Calu3 (cell line): ENCODE measurements around the gene TRPV6. TPM values are rescaled to one million over a fixed set of nuclear protein-coding genes. Genes with fewer than 3 reads are reported as not detected.

Experiments used
- BruUV-seq: library from RNA; stranded (reverse); fragments of 400-500 nt; replicated peaks from 2 replicates; lab custom pipeline; 2021; lab: Mats Ljungman, UMichigan
- CTCF ChIA-PET: fragments of 300-600 bp; sonication (Branson Sonifier 250); formaldehyde crosslinking; loops from one replicate; lab custom pipeline; 2022; ENCODE audit warnings: antibody characterized with exemption; lab: Charles Lee
- DNase-seq: peaks from one replicate; pipeline ENCODE4 v3.0.0; 2022
- H3K27ac Mint-ChIP-seq: one replicate; pipeline ENCODE4 v1.8.0; 2022; ENCODE audit warnings: mixed read lengths; ENCODE audit not compliant: unreplicated experiment
- H3K27me3 Mint-ChIP-seq: one replicate; pipeline ENCODE4 v1.8.0; 2022; ENCODE audit warnings: mixed read lengths; ENCODE audit not compliant: unreplicated experiment
- H3K36me3 Mint-ChIP-seq: one replicate; pipeline ENCODE4 v1.8.0; 2022; ENCODE audit warnings: mild to moderate bottlenecking, moderate library complexity, mixed read lengths; ENCODE audit not compliant: insufficient read depth, unreplicated experiment
- H3K4me1 Mint-ChIP-seq: one replicate; pipeline ENCODE4 v1.8.0; 2022; ENCODE audit warnings: mild to moderate bottlenecking, low read depth, mixed read lengths; ENCODE audit not compliant: unreplicated experiment
- H3K4me3 Mint-ChIP-seq: one replicate; pipeline ENCODE4 v1.8.0; 2022; ENCODE audit warnings: mild to moderate bottlenecking, low read depth, moderate library complexity, mixed read lengths; ENCODE audit not compliant: unreplicated experiment
- H3K9me3 Mint-ChIP-seq: one replicate; pipeline ENCODE4 v1.8.0; 2022; ENCODE audit warnings: low read depth, mixed read lengths; ENCODE audit not compliant: unreplicated experiment
- CTCF ChIP-seq: fragments of 200-600 bp; IDR thresholded peaks from one replicate; pipeline ENCODE4 v1.8.0; 2022; ENCODE audit warnings: antibody characterized with exemption; ENCODE audit not compliant: unreplicated experiment
- intact Hi-C: fragments of 100-400 bp; cut with micrococcal nuclease; formaldehyde crosslinking; loops from one replicate; pipeline ENCODE4 v1.10.0; 2022; ENCODE audit not compliant: unreplicated experiment
- total RNA-seq: library from RNA; stranded (reverse); gene quantifications from 2 replicates; pipeline ENCODE4 v1.2.3, GENCODE V29; 2022

The TRPV6 gene
- total RNA-seq, 1 experiment from 2014 or later: 1.7 TPM

- no peak overlapping the region for H3K27ac Mint-ChIP-seq
- TF ChIP-seq CTCF: no peak
- no peak for DNase-seq
- peaks cover 15% of the 10 kb centered on the region for H3K4me1 Mint-ChIP-seq
- peaks cover 60% of the 10 kb centered on the region for H3K27me3 Mint-ChIP-seq
- no TSS peak for BruUV-seq
- no peaks in the 10 kb centered on the region for H3K9me3 Mint-ChIP-seq
- H3K36me3 Mint-ChIP-seq: no peaks in the 10 kb centered on the region
- H3K4me3 Mint-ChIP-seq: no peak overlapping the region
- CTCF ChIA-PET: no interaction called here
- intact Hi-C loops: no loop called here
Measured at GRCh38 chr7:142894112-142894984, 8.8 kb upstream of the TRPV6 start.

- DNase-seq: no peak
- no peaks in the 10 kb centered on the region for H3K36me3 Mint-ChIP-seq
- intact Hi-C loops: no loop called here
- H3K4me3 Mint-ChIP-seq: no peak overlapping the region
- no peaks in the 10 kb centered on the region for H3K9me3 Mint-ChIP-seq
- CTCF ChIA-PET: no interaction called here
- peaks cover 63% of the 10 kb centered on the region for H3K27me3 Mint-ChIP-seq
- no peak overlapping the region for H3K27ac Mint-ChIP-seq
- peaks cover 8% of the 10 kb centered on the region for H3K4me1 Mint-ChIP-seq
- TF ChIP-seq CTCF: no peak
- no TSS peak for BruUV-seq
Measured at GRCh38 chr7:142892951-142893350, 7.4 kb upstream of the TRPV6 start.

- CTCF ChIA-PET: no interaction called here
- no peak for DNase-seq
- H3K9me3 Mint-ChIP-seq: no peaks in the 10 kb centered on the region
- peaks cover 74% of the 10 kb centered on the region for H3K27me3 Mint-ChIP-seq
- no peak for TF ChIP-seq CTCF
- H3K4me1 Mint-ChIP-seq: peaks cover 16% of the 10 kb centered on the region
- no TSS peak for BruUV-seq
- no peak overlapping the region for H3K4me3 Mint-ChIP-seq
- intact Hi-C loops: no loop called here
- H3K27ac Mint-ChIP-seq: no peak overlapping the region
- H3K36me3 Mint-ChIP-seq: no peaks in the 10 kb centered on the region
Measured at GRCh38 chr7:142891490-142892082, 6.0 kb upstream of the TRPV6 start.

- no TSS peak for BruUV-seq
- no peak overlapping the region for H3K27ac Mint-ChIP-seq
- H3K4me1 Mint-ChIP-seq: peaks cover 18% of the 10 kb centered on the region
- H3K36me3 Mint-ChIP-seq: no peaks in the 10 kb centered on the region
- intact Hi-C loops: no loop called here
- no peak for TF ChIP-seq CTCF
- CTCF ChIA-PET: no interaction called here
- no peak overlapping the region for H3K4me3 Mint-ChIP-seq
- no peaks in the 10 kb centered on the region for H3K9me3 Mint-ChIP-seq
- H3K27me3 Mint-ChIP-seq: peaks cover 69% of the 10 kb centered on the region
- no peak for DNase-seq
Measured at GRCh38 chr7:142890874-142891485, 5.4 kb upstream of the TRPV6 start.
